Endothelial cell of umbilical vein (primary cell): ENCODE results near the gene PEAK3. TPM values are rescaled to one million over a fixed set of nuclear protein-coding genes. Genes with fewer than 3 reads are reported as not detected.

Source experiments
- BruUV-seq: library from RNA; stranded (reverse); fragments of 400-500 nt; replicated peaks from 2 replicates; lab custom pipeline; 2021; lab: Mats Ljungman, UMichigan
- CTCF ChIA-PET: fragments of 300-600, 350-600 bp; sonication (Branson Sonifier 250); formaldehyde crosslinking; loops from one replicate; lab custom pipeline; 2021; ENCODE audit warnings: antibody characterized with exemption, inconsistent platforms; lab: Charles Lee
- POLR2A ChIA-PET: fragments of 300-600, 350-600 bp; sonication (Branson Sonifier 250); formaldehyde crosslinking; loops from one replicate; lab custom pipeline; 2021; ENCODE audit warnings: antibody characterized with exemption, inconsistent platforms; lab: Charles Lee
- DNase-seq: peaks from one replicate; pipeline ENCODE4 v3.0.0-alpha.2; 2011; ENCODE audit warnings: low read depth, low spot score
- FAIRE-seq: peaks from 2 replicates; lab custom pipeline; 2011; peaks lifted over from hg19 to GRCh38; lab: Jason Lieb, UNC
- H2AFZ ChIP-seq: 2 replicates; pipeline ENCODE4 v1.6.0; 2012; ENCODE audit warnings: low read depth, low read length, control low read depth, inconsistent platforms
- H3K27ac ChIP-seq: 2 replicates; pipeline ENCODE4 v1.5.1; 2011; ENCODE audit warnings: low read depth, mild to moderate bottlenecking, control low read depth, low read length, moderate library complexity; ENCODE audit not compliant: insufficient read depth
- H3K27me3 ChIP-seq, 2 experiments: 2 replicates each; pipeline versions ENCODE4 v1.6.0 to v1.6.1; 2011; ENCODE audit warnings: low read length in 2 of 2, mixed read lengths in 1 of 2; ENCODE audit not compliant: control insufficient read depth in 2 of 2, insufficient read depth in 2 of 2
- H3K36me3 ChIP-seq, 2 experiments: 2 replicates in 1 of 2; 3 replicates in 1 of 2; pipeline ENCODE4 v1.5.1; 2011; ENCODE audit warnings: low read length in 2 of 2, mild to moderate bottlenecking in 1 of 2, moderate library complexity in 1 of 2; ENCODE audit not compliant: control insufficient read depth in 2 of 2, insufficient read depth in 2 of 2; ENCODE audit errors: extremely low read depth in 1 of 2
- H3K4me1 ChIP-seq: 3 replicates; pipeline ENCODE4 v1.5.1; 2011; ENCODE audit warnings: mild to moderate bottlenecking, low read length; ENCODE audit not compliant: control insufficient read depth, insufficient read depth; ENCODE audit errors: extremely low read depth
- H3K4me2 ChIP-seq: 2 replicates; pipeline ENCODE4 v1.6.1; 2011; ENCODE audit warnings: low read length, control low read depth, mixed read lengths; ENCODE audit not compliant: insufficient read depth
- H3K4me3 ChIP-seq, 3 experiments: fragments of 200-600 bp in 1 of 3; sonication (generic), shearing (Covaris generic) in 1 of 3; replicated peaks in 1 of 3; 2 replicates each; pipeline ENCODE4 v1.5.1; 2011 to 2016; ENCODE audit warnings: control low read depth in 3 of 3, low read length in 3 of 3, mild to moderate bottlenecking in 2 of 3, inconsistent platforms in 1 of 3, low read depth in 1 of 3, moderate library complexity in 1 of 3; ENCODE audit not compliant: insufficient read depth in 1 of 3
- H3K79me2 ChIP-seq: 2 replicates; pipeline ENCODE4 v1.6.0; 2012; ENCODE audit warnings: low read length, inconsistent platforms; ENCODE audit not compliant: control insufficient read depth, insufficient read depth
- H3K9ac ChIP-seq: replicated peaks from 2 replicates; pipeline ENCODE3; 2011; ENCODE audit warnings: low read length, control low read depth; ENCODE audit not compliant: insufficient read depth; ENCODE audit errors: extremely low read depth
- H3K9me1 ChIP-seq: replicated peaks from 3 replicates; pipeline ENCODE4 v1.6.0; 2011; ENCODE audit warnings: mild to moderate bottlenecking, low read length; ENCODE audit not compliant: control insufficient read depth, insufficient read depth; ENCODE audit errors: extremely low read depth
- H3K9me3 ChIP-seq: replicated peaks from 2 replicates; pipeline ENCODE4 v1.5.1; 2012; ENCODE audit warnings: low read length, inconsistent platforms; ENCODE audit not compliant: control insufficient read depth, insufficient read depth
- H4K20me1 ChIP-seq: replicated peaks from 2 replicates; pipeline ENCODE3; 2011; ENCODE audit warnings: mild to moderate bottlenecking, low read length; ENCODE audit not compliant: control insufficient read depth, insufficient read depth; ENCODE audit errors: extremely low read depth
- CTCF ChIP-seq, 2 donors: IDR thresholded peaks; 1 replicate in 1 of 2; 2 replicates in 1 of 2; pipeline ENCODE4 v1.5.1; 2011; ENCODE audit warnings: low read length in 2 of 2, mild to moderate bottlenecking in 2 of 2, moderate library complexity in 2 of 2, control low read depth in 1 of 2, inconsistent platforms in 1 of 2, low read depth in 1 of 2; ENCODE audit not compliant: insufficient read depth in 1 of 2; ENCODE audit errors: extremely low read depth in 1 of 2
- EZH2 ChIP-seq: IDR thresholded peaks from 2 replicates; pipeline ENCODE4 v1.6.1; 2012; ENCODE audit warnings: borderline replicate concordance, low read depth, mild to moderate bottlenecking, moderate library complexity, low read length, inconsistent platforms; ENCODE audit not compliant: severe bottlenecking
- FOS ChIP-seq: IDR thresholded peaks from 2 replicates; pipeline ENCODE4 v1.6.1; 2011; ENCODE audit warnings: mild to moderate bottlenecking, low read length, moderate library complexity, borderline replicate concordance; ENCODE audit not compliant: insufficient read depth
- GATA2 ChIP-seq: IDR thresholded peaks from 2 replicates; pipeline ENCODE4 v1.7.0; 2011; ENCODE audit warnings: low read depth, mild to moderate bottlenecking, moderate library complexity, mixed read lengths, low read length; ENCODE audit not compliant: insufficient read length, insufficient read depth
- JUN ChIP-seq: IDR thresholded peaks from 2 replicates; pipeline ENCODE4 v1.6.1; 2011; ENCODE audit warnings: borderline replicate concordance, low read depth; ENCODE audit not compliant: insufficient read length, insufficient read depth
- MAX ChIP-seq: IDR thresholded peaks from 2 replicates; pipeline ENCODE4 v1.6.1; 2011; ENCODE audit not compliant: insufficient read depth, insufficient read length
- MYC ChIP-seq: IDR thresholded peaks from one replicate; pipeline ENCODE4 v1.6.1; 2011; ENCODE audit warnings: mild to moderate bottlenecking, low read depth, low read length
- POLR2A ChIP-seq: IDR thresholded peaks from 2 replicates; pipeline ENCODE4 v1.6.1; 2012; ENCODE audit warnings: low read depth, mild to moderate bottlenecking, control low read depth, low read length
- POLR2AphosphoS5 ChIP-seq: IDR thresholded peaks from 2 replicates; pipeline ENCODE4 v1.6.1; 2012; ENCODE audit warnings: low read depth, mild to moderate bottlenecking, control low read depth, low read length, moderate library complexity; ENCODE audit not compliant: insufficient read depth
- dilution Hi-C: fragments of 300-500 bp; cut with MboI; formaldehyde crosslinking; loops from one replicate; pipeline ENCODE4 v1.15.0; 2019; ENCODE audit warnings: low sequenced_read_pairs; ENCODE audit not compliant: extremely low pct_ligation_motif_present
- intact Hi-C: fragments of 100-400 bp; cut with micrococcal nuclease; formaldehyde crosslinking; loops from one replicate; pipeline ENCODE4 v1.10.0; 2022
- polyA plus RNA-seq, 4 experiments: library from polyadenylated mRNA; depleted of rRNA in 3 of 4; stranded (reverse) in 3 of 4; unstranded in 1 of 4; fragments of >200 nt; gene quantifications; 2 replicates each; pipeline versions ENCODE4 v1.2.1 to v1.2.3, GENCODE V29; 2011 to 2012; ENCODE audit warnings: missing spikeins in 1 of 4
- total RNA-seq: library from RNA; stranded (reverse); gene quantifications from 2 replicates; pipeline ENCODE4 v1.2.3, GENCODE V29; 2021

Gene PEAK3
- total and polyA plus RNA-seq, 2 donors (not counting 3 experiments of a cell fraction or from before 2014, with no cell fraction given): 0.03 TPM; not detected in 1

DNA sequence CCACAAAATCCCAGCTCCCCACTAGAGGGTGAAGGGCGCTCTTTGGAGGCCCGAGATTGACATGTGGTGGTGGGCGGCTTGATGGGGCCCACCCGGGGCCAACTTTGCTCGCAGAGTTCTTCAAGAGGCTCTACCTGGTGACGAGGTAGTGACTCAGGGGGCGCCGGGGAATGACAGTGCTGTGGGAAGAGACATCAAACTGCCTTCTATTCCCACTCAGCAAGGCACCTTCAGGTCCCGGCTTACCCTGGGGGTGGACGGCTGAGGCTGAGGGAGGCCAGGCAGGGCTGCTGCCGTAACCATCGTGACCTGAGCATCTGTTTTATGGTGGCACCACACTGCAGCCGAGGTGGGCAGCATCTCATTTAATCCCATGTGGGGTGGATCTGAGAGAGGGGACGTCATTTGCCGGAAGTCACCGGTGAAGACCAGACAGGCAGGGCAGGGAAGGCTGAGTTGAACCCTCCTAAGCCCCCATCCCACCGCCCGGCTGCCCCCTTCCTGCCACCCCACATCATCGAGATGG lies 24.4 kb upstream of the PEAK3 start:
- no TSS peak for BruUV-seq
- intact Hi-C loops (no loop called here), dilution Hi-C loops (no loop called here)
- Histone ChIP-seq H3K4me1 (no peaks in the 10 kb centered on the region), H3K27me3 (peaks cover 8 to 27% of the 10 kb centered on the region in 2 experiments), H3K4me3 (no peak overlapping the region), H3K4me2 (no peak overlapping the region), H2AFZ (no peak overlapping the region), H3K9me3 (no peaks in the 10 kb centered on the region), H4K20me1 (no peaks in the 10 kb centered on the region), H3K27ac (no peak overlapping the region), H3K9ac (no peak overlapping the region), H3K9me1 (no peaks in the 10 kb centered on the region), H3K79me2 (no peaks in the 10 kb centered on the region), H3K36me3 (no peaks in the 10 kb centered on the region)
- FAIRE-seq (no peak), DNase-seq (no peak)
- ChIA-PET CTCF (interaction anchor here (1.5 kb wide), 1 partner anchor 10 kb away, joined by 4 read pairs; no protein-coding TSS in a partner anchor), POLR2A (no interaction called here)
- no peak for TF ChIP-seq POLR2AphosphoS5
- TF ChIP-seq CTCF (IDR thresholded peaks at IDR 0.05; ENCODE audit: extremely low read depth in 1 of 2, insufficient read depth in 1 of 2, low read depth in 1 of 2, low read length in 2 of 2): no peak
- no peak for TF ChIP-seq MAX
- no peak for TF ChIP-seq GATA2
- no peak for TF ChIP-seq JUN
- TF ChIP-seq EZH2: no peak
- TF ChIP-seq POLR2A: no peak
- TF ChIP-seq MYC: no peak
- no peak for TF ChIP-seq FOS
